DMS153 treated with DMSO at 0.1 percent for 48 hours (cell line): ENCODE results near the gene ID4.

ENCODE experiments used
- DNase-seq: peaks from one replicate; lab custom pipeline; 2025; ENCODE audit not compliant: unreplicated experiment; lab: John Stamatoyannopoulos, UW

The ID4 gene

DNA sequence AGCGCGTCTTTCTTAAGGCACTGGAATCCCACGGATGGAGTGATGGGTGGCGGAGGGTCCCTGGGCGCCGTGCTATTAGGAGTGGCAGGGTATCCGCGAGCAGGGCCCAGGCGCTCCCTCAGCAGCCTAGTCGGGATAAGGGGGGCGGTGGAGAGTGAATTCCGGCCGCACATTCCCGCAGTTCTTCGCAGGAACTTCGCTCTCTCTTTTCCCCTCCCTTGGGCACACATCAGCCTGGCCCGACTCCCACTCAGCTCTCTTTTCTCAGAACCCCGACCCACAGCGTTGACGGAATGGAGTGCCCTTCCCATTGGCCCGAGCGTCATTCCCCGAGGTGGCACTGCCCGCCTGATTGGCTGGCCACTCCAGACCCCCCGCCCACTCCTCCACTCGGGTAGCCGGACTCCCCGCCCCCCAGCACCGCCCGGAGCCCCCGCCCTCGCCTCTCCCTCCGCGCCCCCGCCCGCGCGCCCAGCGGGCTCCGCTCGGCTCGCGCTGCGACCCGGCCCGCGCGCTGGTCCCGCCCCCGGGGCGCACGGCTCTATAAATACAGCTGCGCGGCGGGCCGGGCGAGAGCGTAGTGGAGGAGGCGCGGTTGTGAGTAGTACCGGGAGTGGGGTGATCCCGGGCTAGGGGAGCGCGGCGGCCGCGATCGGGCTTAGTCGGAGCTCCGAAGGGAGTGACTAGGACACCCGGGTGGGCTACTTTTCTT, at the start of gene ID4:
Gene ID4, plus strand, starts transcription at position 572 of the 712 bp plus-strand sequence. CDS start 385 bp downstream, outside the sequence.
- peak; percentile 80 for DNase-seq

DNA sequence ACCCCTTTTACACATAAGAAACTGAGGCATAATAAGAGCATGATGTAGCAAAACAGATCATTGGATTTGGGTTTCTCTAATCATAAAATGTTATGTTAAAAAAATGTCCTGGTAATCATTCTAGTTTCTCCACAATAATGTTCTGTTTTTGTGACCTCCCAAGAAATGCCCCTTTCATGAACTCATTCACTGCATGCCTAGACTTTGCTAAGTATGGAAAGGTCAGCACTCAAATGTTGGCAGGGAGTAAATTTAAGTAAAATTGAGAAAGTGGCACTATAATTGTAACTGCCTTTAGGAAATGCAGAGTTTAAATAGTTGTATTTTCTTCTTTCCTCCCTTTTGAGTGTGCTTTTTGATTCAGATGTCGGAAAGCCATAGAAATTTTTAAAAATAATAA, 48.5 kb upstream of the ID4 start:
- DNase-seq: no peak

GRCh38 chr6:19789100-19789803, 47.9 kb upstream of the ID4 start:
- no peak for DNase-seq

- no peak for DNase-seq
These were observed 45.9 kb upstream of the ID4 start for GRCh38 chr6:19791267-19791666.

DNA sequence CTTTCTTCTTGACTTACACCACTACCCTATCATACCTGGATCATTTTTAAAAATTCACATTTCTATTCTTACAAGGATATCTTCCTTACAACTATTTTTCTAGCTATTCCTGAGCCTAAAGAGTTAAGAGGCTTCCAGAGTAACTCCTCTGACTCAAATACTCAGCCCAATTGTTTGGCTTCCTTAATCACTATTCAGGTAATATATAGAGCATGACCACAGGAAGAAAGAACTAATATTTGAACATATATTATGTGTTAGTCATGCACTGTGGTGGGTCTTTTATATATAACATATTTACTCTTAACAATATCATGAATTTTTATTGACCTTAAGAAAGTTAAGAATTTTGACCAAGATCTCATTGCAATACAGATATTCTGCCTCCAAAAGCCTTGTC, 42.0 kb upstream of the ID4 start:
- DNase-seq: no peak

DNA sequence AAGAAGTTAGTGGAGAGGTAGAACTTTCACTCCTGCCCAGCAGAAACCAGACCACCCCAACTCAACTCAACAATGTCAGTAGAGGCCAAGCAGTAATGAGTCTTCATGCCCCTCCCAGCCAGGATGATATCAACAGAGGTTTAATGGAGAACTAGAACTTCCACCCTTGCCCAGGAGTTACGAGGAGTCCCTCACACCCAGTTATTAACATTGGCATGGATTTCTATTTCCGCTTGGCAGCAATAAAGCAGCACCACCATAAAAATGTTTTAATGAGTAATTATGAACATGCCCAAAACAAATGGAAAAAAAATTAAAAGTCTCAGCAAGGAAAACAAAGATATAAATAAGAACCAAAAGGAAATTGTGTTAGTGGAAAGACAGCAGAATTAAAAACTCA, 40.7 kb upstream of the ID4 start:
- no peak for DNase-seq

DNA sequence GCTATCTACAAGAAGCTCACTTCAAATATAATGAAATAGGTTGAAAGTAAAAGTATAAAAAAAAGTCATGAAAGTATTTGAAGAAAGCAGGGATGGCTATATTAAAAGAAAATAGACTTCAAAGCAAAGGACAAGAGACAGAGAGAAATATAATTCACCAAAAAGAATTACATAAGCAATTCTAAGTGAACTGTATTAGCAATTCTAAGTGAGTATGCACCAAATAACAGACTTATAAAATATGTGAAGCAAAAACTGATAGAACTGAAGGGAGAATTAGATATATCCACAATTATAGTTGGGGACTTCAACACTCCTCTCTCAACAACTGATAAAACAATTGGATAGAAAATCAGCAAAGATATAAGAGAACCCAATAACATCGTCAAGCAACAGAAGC, 38.8 kb upstream of the ID4 start:
- DNase-seq: no peak

DNA sequence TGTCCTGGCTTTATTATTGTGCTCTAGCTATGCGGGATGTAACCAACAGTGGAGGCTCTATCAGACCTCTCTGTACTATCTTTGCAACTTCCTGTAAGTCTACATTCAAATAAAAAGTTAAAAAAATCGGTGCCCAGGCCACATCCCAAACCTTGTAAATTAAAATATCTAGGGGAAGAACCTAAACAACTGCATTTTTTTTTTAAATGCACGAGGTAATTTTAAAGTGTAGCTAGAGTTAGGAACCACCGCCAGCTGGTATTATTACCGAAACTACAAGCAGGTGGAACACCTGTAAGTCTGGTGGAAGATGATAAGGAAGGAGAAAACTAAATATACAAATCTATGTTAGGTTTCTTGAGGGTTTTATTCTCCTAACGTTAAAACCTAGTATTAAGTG, 34.5 kb upstream of the ID4 start:
- peak; percentile 41 for DNase-seq

DNA sequence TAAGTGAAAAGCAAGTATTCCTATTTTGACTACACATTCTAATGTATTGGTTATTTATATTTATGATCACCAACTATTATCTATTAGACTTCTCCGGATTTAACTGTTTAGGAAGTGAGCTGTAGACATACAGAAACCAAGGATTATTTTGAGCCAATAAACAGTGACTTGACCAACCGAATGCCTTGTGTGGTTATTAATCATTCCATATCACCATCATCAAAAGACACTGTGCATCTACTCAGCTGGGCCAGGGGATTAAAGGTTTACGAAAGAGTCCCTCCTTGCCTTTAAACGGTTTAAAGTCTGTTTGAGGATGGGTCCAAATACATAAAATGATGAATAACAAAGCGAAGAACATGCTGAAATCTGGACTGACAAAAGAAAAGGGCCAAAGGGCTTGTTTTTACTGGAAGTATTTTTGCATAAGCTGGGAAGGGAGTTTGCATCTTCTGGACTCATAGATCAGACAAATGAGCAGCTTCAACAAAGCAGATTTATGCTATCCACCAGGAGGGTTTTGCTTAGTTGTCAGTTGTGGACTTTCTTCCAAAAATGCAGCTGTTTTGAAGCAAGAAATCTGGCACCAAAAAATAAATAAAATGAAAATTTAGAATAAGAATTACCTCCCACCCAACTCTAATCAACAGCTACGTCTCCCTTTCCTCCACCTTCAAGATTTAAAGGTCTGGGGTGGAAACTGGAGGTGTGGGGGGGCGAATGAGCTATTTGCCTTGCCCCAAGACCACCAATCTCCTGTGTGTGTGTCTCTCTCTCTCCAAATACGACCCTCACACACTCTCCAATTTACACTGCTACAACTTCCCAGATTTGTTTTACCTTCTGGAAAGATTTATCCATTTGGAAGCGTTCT, 33.6 kb upstream of the ID4 start:
- DNase-seq: peak; percentile 67

DNA sequence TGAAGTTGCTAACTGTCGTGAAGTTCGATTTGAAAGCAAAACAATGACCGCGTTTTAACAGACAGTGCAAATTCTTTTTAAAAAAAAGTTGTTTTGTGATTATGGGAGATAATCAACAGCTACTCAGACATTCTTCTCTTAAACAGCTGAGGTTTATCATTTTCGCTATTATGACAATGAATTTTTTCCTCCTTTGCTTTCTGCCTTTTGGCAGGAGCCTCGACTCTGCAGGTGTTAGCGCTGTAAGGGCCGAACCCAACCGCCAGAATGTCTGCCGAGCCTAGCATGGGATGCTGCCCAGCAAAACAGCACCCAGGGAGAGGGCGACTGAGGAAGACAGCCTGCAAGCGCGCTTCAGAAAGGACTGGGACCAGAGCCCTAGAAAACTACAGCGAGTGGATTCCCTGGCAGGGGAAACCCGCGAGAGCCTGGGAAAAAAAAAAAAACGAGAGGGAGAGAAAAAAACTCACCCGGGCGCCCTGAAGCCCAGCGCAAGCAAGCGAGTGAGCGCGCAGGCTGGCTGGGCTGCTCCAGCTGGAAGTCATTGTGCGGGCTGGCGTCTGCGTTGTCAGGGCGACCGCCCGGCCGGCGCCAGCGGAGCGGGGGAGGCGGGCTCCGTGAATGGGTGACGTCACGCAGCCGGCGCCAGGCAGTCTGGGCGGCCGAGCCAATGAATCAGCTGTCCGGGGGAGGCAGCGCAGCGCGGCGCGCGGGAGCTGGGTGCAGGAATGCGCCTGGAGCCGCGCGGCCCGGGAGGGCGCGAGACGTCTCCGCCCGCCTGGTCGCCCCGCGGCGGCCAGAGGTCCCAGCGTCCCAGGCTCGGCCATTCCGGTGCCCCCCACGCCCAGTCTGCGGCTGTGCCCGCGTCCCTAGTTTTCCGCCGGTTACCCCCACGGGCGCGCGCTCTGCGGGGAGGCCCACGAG, 32.7 kb upstream of the ID4 start:
- DNase-seq: peak; percentile 96

DNA sequence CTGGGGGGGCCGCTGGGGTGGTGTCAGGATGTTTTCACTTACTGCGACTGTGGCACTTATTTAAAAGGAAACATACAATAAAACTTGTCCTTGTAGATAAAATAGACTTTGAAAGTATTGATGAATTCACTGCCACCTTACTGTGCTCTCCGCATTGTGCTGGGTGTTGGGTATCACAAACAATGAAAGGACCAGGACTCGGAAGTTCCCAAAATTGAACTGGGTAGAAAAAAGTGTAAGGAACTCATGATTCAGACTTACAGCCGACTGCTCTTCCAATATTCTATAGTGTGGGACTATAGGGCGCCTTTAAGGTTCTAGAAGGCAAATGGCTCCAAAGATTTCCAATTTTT, 32.1 kb upstream of the ID4 start:
- DNase-seq: peak; percentile 45

DNA sequence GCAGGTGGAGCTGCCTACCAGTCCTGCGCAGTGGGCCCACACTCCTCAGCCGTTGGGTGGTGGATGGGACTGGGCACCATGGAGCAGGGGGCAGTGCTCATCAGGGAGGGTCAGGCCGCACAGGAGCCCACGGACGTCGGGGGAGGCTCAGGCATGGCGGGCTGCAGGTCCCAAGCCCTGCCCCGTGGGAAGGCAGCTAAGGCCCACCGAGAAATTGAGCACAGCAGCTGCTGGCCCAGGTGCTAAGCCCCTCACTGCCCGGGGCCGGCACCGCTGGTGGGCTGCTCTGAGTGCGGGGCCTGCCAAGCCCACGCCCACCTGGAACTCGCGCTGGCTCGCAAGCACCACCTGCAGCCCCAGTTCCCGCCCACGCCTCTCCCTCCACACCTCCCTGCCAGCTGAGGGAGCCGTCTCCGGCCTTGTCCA, 30.2 kb upstream of the ID4 start:
- DNase-seq: no peak

GRCh38 chr6:19811397-19812079, 25.6 kb upstream of the ID4 start:
- no peak for DNase-seq

- no peak for DNase-seq
These were observed 24.6 kb upstream of the ID4 start for GRCh38 chr6:19812512-19813119.

GRCh38 chr6:19818805-19819204, 18.4 kb upstream of the ID4 start:
- DNase-seq: no peak

DNA sequence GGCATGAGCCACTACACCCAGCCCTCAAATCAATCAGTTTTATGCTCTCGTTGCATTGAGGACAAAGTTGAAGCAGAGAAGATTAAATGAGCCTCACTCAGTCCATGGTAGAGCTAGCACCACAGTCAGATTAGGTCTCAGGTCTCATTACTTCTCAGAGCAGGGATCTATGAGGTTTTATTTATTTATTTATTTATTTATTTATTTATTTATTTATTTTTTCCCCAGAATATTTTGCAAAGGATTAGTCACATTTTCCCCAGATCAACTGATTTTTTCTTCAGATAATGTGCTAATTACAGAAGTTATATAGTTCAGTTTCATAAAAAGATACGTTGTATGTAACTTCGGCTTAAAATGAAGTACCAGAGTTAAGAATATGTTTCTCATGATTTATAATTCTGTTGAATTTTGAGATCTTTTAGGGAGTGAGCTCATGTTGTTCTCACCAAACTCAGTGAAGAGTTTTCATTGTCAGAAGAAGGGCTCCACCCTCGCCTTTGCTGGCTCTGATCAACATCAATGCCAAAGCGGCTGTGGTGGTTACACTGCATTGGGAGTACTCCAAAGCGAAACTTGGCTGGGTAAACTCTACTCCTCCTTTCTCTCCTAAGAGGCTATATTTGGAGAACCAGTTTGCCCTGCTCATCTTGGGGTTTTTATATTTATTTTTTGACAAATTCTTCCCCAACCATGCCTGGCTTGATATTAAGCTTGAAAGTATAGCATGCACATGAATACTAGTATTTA, 12.9 kb upstream of the ID4 start:
- DNase-seq: no peak

DNA sequence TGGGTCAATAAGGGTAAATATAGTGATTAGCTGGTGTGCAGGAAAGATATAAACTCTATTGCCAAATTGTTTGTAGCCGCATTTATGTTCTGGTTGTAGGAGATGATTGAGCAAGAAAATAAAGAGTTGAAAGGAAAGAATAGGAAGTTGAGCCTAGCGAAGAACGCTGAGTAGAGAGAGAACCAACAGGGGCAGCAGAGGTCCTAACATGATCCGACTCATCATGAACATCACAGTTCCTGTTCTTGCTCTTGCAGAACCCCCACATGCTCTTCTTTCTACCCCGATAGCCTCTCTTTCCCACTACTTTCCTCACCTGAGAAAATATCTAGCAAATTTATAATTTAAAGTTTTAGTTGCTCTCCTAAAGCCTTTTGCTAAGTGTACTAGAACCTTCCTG, 9.9 kb upstream of the ID4 start:
- no peak for DNase-seq

GRCh38 chr6:19827903-19828302, 9.3 kb upstream of the ID4 start:
- no peak for DNase-seq

- DNase-seq: no peak
These were observed 7.0 kb upstream of the ID4 start for GRCh38 chr6:19830171-19830570.
